Daoy (cell line): ENCODE results near the gene ETS1. TPM values are rescaled to one million over a fixed set of nuclear protein-coding genes. Genes with fewer than 3 reads are reported as not detected.

Experiments
- DNase-seq: peaks from one replicate; pipeline ENCODE4 v3.0.0-alpha.2; 2015; ENCODE audit warnings: low read depth
- total RNA-seq: library from RNA; depleted of rRNA; stranded (reverse); fragments of >200 nt; shearing (Covaris generic); gene quantifications from 2 replicates; pipeline ENCODE4 v1.2.3, GENCODE V29; 2014

ETS1 gene
- total RNA-seq, 1 experiment from 2014 or later = 70.7 TPM

DNA sequence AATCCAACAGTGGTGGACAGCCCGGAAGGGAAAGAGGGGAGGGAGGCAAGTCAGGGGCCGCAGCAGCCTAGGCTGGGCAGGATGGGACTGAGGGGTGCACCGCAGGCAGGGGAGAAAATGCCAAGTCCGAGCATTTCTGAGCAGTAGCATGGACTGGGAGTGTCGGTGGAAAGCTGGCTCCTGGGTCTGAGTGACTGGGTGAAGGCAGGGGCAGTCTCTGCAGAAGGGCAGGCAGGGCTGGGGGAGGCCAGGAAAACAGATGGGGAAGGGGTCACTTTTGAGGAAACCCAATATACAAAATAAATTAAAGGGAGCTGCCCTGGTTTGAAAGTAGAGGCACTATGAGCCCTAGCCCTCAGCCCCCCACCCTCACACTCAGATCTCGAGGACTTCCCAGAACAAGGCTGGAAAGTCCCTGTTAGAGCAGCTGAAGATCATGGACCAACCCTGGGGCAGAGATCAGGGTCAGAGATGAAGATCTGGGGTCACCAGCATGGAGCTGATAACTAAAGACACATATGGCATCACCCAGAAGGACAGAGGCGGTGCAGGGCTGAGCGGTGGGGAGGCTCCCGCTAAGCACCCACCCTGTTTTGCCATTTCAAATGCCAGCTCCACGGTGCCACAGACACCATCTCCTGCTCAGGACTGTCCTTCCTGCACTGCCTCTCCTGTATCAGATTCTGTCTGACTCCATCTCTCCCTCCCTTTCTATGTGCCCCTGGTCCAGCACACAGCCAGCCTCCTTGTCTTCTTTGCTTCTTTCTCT is 32.4 kb upstream of the ETS1 start:
- DNase-seq = no peak

DNA sequence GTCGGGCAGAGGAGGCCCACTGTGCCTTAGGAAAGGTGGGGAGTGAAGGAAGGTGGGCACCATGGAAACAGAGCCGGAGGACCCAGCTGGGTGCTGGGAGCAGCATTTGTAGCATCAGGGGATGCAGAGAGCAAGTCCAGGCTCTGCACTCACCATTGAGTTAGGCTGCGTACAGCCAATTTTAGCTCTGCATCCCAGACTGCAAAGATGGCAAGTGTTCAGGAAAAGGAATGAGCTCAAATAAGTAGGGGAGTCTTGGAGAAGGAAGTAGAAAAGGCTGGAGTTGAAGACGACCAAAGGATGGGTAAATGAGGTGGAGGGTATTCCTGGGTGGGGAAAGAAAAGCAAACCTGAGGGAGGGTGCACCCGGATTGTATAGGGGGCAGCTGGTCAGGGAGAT is 31.6 kb upstream of the ETS1 start:
- DNase-seq = no peak

DNA sequence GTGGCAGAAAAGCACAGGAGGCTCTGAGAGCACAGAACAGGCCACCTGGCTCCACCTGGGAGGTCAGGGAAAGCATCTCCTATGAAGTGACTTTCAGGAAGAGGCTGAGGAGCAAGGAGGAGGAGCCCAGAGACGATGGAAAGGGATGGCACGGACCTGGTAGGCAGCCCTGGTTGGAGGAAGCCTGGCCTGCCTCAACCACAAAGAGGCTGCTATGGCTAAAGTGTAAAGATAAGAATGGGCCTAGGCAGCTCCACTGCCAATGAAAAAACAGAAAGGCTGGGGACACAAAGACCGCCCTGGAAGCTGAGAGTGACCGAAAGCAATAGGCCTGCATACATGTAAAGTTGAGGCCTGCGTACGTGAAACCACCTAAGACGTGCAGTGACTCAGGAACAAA is 31.2 kb upstream of the ETS1 start:
- DNase-seq = no peak

DNA sequence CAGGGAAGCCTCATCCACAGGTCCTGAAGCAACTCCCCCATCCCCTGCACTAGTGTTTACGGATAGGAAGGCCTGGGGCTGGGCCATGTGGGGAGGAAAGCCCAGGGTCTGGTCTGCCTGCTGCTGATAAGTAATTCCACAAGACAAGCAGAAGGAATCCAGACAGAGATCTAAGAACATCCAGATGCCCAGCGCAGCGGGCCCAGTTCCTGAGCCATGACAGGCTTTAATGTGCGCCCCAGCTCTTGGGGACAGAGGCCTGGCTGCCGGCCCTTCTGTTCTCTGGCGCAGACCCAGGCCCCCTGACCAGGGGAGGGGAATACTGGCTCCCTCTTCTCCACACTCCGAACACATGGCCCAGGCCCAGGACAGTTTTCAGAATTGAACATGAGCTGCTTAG is 28.8 kb upstream of the ETS1 start:
- DNase-seq = no peak

DNA sequence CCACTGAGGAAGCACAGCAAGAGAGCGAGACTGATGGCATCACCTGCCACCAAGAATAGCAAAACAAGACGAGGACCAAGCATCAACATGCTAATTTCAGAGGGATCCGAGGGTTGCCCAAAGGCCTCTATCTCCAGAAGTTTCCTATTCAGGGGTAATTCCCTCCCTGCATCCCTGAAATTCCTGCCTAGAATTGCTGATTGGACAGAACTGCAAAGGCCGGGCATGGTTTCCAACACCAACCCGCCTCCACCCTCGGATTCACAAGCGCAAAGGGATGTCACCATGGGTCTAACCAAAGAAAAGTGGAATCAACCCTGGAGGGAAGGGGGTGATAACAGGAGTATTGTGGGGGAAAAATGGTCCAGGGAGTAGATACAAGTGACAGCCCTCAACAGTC is 28.3 kb upstream of the ETS1 start:
- no peak for DNase-seq

DNA sequence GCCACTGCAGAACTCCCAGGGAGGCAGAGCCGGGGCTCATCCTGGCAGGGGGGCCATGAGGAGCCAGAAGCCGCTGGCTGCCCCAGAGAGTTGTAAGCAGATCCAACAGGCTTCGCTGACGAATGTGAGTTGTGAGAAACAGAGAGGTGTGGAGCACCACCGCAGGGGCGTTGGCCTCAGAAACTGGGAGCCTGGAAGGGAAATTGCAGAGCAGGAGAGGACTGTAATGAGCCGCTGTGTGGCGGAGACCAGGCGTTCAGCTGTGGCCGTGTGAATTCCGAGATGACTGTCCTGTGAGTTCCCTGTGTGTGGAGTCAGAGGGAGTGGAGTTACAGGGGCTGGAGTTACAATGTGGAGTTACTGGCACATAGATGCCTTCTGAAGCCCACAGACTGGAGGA is 27.7 kb upstream of the ETS1 start:
- DNase-seq = no peak

DNA sequence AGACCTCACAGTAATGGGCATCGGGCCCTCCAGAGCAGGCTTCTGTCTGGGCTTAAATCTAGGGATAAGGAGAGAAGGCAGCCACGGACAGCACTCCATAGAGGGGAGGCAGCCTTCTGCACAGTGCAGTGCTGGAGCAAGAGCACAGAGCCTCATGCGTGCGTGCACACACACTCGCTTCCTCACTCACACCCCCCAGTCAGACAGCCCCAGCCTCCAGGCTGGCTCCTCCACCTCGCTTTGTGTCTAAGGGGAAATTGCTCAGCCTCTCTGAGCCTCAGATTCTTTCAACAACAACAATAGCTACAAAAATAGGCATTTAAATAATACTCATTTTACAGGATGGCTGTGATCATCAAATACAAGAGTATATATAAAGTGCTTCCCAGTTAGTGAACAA is 26.7 kb upstream of the ETS1 start:
- no peak for DNase-seq

DNA sequence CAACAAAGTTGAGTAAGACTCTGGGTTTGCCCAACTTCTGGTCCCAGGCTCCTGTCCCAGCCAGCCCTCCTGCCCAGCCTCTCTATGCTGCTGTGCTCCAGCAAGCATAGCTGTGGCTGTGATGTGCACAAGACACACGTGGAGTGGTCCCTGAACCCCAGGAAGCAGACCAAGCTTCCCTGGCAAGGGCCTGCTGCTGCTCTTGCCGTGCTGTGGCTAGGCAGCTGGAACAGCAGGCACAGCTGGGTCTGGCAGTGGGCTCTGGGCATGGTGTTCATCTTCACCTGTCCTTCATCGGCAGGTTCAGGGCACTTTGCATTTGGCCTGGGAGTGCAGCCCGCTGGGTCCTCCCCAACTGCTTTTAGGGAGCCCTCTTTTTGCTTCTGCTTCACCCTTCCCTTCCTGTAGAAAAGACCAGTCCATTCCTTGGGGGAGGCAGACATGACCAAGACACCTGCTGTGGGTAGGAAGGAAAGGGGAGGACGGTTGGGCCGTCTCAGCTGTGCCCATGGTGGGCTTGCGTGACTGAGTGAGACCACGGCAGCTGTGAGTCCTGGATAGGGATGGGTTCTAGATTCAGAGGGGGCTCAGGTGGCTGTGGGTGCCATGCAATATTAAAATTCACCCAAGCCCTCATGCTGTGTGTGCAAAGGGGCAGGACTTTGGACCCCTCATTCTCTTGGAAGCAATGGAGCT is 26.1 kb upstream of the ETS1 start:
- DNase-seq = no peak

DNA sequence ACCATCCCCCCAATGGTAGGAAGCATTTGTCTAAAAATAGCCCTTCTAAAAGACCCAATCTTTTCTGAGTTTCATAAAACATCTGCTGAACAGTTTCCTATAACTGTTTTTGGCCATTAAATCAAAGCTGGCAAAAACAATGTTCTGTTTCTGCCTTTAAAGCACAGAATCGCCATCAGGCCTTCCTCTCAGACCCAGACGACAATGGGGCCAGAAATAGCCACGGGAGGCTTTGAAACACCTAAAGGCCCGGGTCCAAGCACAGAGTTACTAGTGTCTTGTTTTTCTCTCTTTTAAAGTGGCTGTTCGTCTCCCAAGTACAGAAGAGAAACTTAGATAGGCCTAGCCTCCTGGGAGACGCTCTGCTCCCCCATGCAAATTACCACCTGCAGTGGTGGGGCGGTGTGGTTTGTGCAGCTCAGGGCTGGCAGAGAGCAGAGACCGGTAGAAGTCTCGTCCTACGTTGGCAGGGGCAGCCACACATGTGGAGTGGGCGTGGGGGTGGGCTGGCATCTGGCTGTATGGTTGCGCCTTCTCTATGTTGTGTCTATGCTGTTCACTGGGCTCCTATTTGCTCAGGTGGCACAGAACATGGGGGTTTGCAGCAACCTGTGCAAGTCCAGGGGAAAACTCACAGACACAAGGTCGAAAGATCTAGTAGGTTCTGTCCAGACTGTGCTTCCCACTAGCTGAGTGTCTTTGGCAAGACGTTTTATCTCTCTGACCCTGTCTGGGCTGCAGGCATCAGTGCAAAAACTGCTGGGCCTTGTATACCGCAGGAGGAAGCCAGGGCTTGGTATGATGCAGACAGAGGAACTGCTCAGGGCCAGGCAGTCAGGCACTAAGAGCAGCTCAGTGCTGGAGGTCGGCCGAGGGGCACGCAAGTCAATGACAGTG is 23.6 kb upstream of the ETS1 start:
- DNase-seq = no peak

DNA sequence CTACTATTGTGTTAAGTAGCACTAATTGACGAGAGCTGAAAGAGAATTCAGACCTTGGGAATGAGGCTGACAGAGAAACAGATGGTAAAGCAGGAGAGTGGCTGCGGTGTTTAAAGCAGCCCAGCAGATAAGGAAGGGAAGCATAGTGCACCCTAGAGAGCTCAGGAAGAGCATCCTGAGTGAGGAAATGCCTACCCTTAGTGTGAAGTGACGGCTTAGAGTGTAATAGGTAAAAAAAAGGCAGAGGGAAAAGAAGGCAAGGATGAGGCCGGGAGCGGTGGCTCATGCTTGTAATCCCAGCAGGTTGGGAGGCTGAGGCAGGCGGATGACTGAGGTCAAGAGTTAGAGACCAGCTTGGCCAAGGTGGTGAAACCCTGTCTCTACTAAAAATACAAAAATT is 22.4 kb upstream of the ETS1 start:
- DNase-seq = no peak

DNA sequence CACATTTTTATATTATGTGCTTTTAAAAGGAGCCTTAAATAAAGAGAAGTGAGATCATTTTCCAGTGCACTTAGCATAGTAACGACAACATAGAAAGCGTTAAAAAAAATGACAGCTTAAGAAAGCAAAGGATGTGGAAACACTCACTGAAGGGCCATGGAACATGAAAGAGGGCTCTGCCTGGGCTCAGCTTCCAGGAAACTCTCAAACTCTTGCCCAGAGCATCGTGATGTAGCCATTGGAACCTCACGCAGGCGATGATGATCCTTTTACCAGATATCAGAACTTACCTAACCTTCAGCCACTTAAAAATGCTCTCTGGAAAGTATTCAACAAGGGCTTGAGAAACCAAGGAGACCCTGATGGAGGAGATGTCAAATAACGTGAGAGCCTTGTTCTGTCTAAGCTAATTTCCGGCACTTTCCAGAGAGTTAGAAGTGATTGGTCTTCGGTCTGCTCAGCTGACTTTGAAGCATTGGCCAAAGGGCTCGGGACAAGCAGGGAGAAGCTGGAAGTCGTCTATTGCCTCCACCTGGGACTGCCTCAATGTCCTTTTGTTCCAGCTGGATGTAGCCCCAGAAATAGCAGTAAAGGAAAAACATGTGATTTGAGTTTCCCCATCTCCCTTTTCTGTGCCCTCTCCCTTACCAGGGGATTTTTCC is 21.5 kb upstream of the ETS1 start:
- DNase-seq = no peak

DNA sequence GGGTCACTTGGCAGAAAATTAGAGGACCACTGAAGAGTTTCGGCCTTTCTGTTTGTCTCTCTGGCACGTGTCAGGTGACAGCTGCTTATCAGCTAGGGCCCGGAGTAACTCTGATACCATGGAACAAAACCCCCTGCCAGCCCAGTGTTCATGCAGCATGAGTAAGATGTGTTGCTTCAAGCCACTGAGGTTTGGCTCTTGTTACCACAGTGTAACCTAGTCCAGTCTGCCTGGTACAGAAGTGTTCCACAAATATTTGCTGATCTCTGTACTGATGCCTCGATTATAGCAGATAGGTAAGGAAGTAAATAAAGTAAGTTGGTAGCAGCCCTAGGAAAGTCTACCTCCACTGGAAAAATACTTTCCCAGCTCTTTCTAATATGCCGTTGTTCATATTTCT is 20.5 kb upstream of the ETS1 start:
- no peak for DNase-seq

DNA sequence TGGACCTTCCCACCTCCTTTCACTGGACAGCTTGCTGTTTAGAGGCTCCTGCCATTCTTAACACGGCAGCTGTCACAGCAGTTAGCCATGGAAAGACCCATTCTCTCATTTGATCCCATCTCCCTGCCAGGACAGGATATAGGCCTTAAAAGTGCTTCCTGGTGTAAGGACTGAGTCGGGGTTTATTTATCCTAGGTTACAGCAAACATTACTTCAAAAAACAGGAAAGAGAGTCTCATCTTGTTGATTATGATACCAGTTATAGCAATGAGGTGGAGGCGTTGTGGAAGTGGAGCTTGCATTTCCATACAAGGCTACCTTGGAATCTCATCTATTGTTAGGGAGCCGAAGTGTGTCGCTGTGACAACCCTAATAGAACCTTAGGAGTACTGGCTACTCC is 17.4 kb upstream of the ETS1 start:
- no peak for DNase-seq

DNA sequence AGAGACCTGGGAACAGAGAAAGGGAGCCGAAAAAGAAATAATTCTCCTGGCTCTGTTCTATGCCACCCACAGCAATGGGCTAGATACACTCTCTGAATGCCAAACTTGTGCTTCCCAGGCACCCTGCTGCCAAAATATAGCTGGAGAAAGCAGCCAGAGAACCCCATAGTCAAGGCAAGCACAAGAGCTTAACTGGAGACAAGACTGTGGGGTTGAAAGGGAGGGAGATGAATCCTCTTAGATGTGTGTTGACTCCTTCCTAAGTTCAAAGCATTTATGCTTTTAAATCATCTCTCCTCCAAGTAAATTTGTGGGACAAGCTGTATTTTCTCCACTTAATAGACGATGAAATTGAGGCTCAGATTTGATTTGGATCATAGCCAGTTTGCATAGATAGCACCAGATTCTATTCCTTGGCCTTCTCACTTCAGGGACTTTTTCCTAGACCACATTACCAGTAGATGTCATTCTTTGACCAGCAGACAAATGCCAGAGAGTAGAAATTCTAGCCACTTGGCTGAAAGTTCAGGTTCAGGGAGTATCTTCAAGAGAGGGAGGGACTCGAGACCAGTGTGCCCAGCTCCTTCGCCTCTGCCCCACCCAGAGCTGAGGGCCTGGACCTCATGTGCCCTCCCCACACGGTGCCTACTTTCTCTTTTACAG is 16.5 kb upstream of the ETS1 start:
- no peak for DNase-seq

DNA sequence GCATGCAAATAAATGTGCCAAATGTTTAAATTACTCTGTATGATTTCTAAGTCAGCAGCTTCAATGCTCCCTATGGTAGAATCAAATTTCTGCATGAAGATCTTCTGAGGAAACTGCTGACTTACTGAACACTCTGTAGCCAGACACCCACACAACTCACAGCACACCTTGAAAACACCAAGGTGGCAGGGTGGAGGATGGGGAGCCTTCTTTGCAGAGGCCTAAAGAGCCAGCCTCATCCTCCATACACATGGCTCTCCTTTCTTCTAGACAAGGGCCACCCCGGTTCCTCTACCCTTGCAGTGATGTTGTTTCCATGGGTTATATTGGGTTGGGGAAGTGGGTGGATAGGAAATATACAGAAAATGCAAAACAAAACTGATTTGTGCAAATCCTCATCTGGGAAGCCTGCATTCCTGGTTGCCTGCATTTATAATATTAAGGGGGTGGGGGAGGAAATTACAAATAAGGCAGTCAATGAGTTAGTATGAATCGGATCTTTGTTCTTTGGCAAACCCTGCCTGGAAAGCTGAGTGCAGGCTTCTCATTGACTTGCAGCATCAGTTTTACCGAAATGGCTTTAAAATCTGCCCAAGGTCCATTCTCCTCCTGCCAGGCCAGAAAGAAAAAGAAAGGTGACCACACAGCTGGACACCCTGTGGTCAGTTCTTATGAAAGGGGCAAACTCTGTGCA is 15.8 kb upstream of the ETS1 start:
- DNase-seq = no peak

DNA sequence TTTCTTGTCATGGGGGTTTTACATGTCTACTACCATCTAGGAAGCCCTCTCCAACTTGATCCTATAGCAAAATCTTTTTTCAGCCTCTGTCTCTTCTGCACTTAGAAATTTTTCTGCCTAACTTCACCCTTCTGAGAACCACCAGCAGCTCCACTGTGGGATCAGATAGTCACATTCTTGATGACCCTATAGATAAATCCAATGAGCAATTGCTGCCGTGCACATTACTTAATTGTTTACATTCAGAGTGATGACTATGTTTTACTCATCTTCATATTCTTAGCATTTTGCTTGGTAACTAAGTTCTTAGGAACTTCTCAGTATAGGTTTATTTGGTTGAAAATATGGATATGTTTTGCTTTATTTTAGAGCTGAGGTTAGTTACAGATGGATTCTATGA is 12.4 kb upstream of the ETS1 start:
- no peak for DNase-seq

DNA sequence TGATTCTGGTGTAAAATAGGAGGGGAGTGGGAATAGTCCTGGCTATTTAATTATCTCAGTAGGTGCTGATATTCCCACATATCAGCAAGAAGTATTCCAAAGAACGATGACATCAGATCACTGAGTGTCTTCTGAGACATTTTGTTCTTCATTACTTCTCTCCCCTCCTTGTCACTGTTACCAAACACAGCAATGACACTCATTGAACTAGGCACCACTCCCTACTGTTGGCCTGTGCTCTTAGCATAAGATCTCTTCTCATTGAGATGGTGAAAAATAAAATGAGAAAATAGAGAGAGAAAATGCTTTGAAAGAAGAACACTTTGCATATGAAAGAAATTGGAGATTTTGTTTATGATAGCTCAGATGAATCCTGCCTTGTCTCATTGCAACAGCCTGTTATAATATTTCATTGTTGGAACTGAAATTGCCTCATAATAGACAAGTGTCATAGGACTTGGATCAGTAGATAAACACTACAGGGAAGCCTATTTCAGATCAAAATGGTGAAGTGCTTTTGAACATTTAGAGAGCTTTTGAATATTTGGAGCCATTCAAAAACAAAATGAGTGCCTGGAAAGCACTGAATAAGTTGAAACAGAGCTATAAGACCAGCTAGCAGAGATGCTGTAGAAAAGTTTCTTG is 11.3 kb upstream of the ETS1 start:
- no peak for DNase-seq

DNA sequence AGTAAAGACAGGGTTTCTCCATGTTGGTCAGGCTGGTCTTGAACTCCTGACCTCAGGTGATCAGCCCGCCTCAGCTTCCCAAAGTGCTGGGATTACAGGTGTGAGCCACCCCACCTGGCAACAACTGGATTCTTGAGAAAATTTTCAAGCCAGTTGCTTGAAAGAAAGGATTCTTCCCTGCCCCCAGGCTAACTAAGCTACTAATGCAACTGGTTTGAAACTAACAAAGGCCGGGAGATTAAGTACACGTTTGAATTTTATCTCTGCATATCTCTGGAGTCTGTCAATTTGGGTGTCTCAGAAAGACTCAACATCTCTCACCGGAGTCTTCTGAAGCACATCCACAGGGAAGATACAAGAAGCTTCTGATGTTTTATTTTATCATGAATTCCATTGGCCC is 10.7 kb upstream of the ETS1 start:
- DNase-seq = no peak

DNA sequence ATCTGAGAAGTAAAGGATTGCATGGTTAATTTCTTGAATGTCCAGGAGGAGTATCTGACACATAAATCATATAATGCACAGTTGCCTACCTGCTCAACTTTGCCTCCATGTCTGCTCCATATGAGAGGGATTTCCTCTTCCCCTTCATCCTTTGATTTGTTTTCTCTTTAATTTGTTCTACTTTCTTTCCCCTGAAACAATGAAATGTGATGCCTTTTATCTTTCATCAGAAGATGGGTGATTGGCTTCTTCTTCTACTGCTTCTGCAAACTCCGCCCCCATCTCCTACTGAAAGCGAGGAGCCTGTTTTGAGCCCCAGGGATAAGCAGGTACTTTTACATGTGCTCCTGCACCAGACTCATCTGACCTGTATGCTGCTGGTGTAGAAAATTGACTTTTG is 9.9 kb upstream of the ETS1 start:
- no peak for DNase-seq

DNA sequence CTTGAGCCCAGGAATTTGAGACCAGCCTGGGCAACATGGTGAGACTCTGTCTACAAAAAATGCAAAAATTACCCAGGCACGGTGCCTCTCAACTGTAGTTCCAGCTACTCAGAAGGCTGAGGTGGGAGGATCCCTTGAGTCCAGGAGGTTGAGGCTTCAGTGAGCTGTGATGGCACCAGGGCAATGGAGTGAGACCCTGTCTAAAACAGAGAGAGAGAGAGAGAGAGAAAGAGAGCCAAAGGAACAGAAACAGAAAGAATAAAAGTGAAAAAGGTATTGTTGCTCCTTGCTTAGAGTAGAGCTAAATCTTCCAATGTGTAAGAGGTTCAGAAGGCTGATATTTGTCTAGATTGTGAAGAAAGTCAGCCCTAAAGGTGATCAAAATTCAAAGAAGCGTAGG is 8.9 kb upstream of the ETS1 start:
- no peak for DNase-seq

DNA sequence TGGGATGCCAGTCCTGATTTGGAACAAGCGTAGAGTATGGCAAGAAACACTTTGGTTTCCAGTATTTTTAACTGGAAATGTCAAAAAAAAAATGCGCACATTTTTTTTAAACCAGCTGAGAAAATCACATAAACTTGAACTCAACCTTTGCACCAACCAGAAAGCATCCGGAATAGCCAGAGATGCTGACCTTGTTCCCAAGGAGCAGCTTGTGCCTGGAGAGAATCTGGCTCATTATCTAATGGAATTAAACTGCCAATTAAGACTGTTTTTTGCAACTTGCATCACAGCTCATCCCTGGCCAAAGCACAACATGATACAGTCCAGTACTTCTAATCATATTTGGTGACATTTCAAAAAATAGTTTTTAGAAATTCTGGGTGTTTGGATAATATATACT is 8.4 kb upstream of the ETS1 start:
- no peak for DNase-seq
